ENCODE measurements around the gene CDCA7. TPM values are rescaled to one million over a fixed set of nuclear protein-coding genes. Genes with fewer than 3 reads are reported as not detected.
"Not testable (repeated sequence)": the region's sequence is repeated elsewhere in the genome, so short reads cannot be mapped to it uniquely, and the experiment has no call there.

Gene CDCA7
- total and polyA plus RNA-seq, 8 donors, result 0.19 to 2.5 (median 0.56) TPM

- intact Hi-C loops (cut with DNase I), result no loop called here
- no peak for ATAC-seq
- H3K27ac ChIP-seq, result no peak overlapping the region
- no peaks in the 10 kb centered on the region for H3K36me3 ChIP-seq
- TF ChIP-seq CTCF (IDR thresholded peaks at IDR 0.05), result no peak
- no peaks in the 10 kb centered on the region for H3K27me3 ChIP-seq
- H3K9me3 ChIP-seq, result no peaks in the 10 kb centered on the region
- H3K4me3 ChIP-seq, result no peak overlapping the region
- WGBS, 2 donors, result 92% methylated on average over 6 of the region's 6 CpGs
- DNase-seq, result no peak
- no peaks in the 10 kb centered on the region for H3K4me1 ChIP-seq
- no peak for FAIRE-seq
Measured at GRCh38 chr2:173323371-173323770, 31.3 kb upstream of the CDCA7 start.

- no peaks in the 10 kb centered on the region for H3K27me3 ChIP-seq
- no peaks in the 10 kb centered on the region for H3K4me1 ChIP-seq
- no peak for FAIRE-seq
- no peak for DNase-seq
- no peak for TF ChIP-seq CTCF (IDR thresholded peaks at IDR 0.05)
- WGBS, 2 donors, result 69 to 83% methylated on average over 1 of the region's 1 CpG
- no peaks in the 10 kb centered on the region for H3K9me3 ChIP-seq
- intact Hi-C loops (cut with DNase I), result no loop called here
- H3K36me3 ChIP-seq, result no peaks in the 10 kb centered on the region
- no peak for ATAC-seq
- H3K27ac ChIP-seq, result no peak overlapping the region
- no peak overlapping the region for H3K4me3 ChIP-seq
Measured at GRCh38 chr2:173326806-173327205, 27.9 kb upstream of the CDCA7 start.

DNA sequence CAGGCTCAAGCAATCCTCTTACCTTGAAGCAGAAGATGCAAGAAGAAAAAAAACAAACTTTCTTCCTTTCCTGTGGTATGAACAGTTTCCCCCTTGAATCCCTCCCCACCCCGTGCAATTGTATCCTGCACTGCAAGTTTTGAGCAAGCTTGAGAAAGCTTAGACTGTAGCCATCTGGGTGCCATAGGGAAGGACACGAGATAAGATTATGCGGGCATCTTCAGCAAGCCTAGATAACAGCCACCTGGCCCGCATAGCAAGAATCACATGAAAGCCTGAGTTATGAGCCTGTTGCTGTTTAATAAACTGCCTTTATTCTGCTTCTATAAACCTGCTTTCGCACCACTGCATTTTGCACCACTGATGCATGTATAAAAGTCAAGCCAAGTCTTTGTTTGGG is 27.3 kb upstream of the CDCA7 start:
- TF ChIP-seq CTCF (IDR thresholded peaks at IDR 0.05), result no peak
- no peaks in the 10 kb centered on the region for H3K9me3 ChIP-seq
- H3K27me3 ChIP-seq, result no peaks in the 10 kb centered on the region
- H3K4me3 ChIP-seq, result no peak overlapping the region
- no peak for DNase-seq
- H3K27ac ChIP-seq, result no peak overlapping the region
- intact Hi-C loops (cut with DNase I), result no loop called here
- H3K36me3 ChIP-seq, result no peaks in the 10 kb centered on the region
- ATAC-seq, result no peak
- no peaks in the 10 kb centered on the region for H3K4me1 ChIP-seq
- no peak for FAIRE-seq
- WGBS, 2 donors, result 31 to 40% methylated on average over 5 of the region's 5 CpGs

DNA sequence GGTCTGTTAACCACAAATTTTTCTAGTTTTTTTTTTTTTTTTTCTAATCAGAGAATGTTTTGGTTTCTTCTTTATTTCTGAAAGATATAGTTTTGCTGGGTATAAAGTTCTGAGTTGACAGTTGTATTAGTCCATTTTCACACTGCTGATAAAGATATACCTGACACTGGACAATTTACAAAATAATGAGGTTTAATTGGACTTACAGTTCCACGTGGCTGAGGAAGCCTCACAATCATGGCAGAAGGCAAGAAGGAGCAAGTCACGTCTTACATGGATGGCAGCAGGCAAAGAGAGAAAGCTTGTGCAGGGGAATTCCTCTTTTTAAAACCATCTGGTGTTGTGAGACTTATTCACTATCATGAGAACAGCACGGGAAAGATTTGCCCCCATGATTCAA is 21.7 kb upstream of the CDCA7 start:
- WGBS, 2 donors, result 57 to 77% methylated on average over 3 of the region's 3 CpGs
- H3K4me1 ChIP-seq; H3K9me3 ChIP-seq; H3K36me3 ChIP-seq; H3K27ac ChIP-seq; intact Hi-C loops (cut with DNase I); DNase-seq; FAIRE-seq; ATAC-seq; H3K27me3 ChIP-seq; H3K4me3 ChIP-seq: not testable (repeated sequence)

DNA sequence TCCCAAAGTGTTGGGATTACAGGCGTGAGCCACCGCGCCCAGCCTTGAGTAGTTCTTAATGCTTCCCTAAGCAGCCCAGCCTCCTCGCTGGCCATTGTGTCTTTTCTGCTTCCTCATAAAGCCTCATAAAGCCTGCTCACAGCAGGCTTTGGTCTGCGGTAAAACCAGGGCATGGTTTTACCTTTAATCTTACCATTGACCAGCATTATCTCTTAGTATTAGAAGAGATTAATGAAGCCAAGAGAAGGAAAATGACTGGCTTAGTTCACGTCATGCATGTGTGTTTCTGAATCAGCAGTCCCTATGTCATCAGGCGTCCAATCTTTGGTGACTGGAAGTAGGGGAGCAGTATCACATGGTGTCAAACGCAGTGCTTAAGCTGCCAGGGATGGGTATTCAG is 14.9 kb upstream of the CDCA7 start:
- TF ChIP-seq CTCF (IDR thresholded peaks at IDR 0.05), result no peak
- Histone ChIP-seq H3K4me3 (no peak overlapping the region), H3K27me3 (no peaks in the 10 kb centered on the region), H3K4me1 (no peaks in the 10 kb centered on the region), H3K27ac (no peak overlapping the region), H3K9me3 (no peaks in the 10 kb centered on the region), H3K36me3 (no peaks in the 10 kb centered on the region)
- no peak for ATAC-seq
- no peak for DNase-seq
- intact Hi-C loops (cut with DNase I), result no loop called here
- 94 to 96% methylated on average over 8 of the region's 8 CpGs for WGBS, 2 donors
- no peak for FAIRE-seq

- H3K27me3 ChIP-seq, result no peaks in the 10 kb centered on the region
- H3K27ac ChIP-seq, result no peak overlapping the region
- FAIRE-seq, result no peak
- no peak overlapping the region for H3K4me3 ChIP-seq
- H3K36me3 ChIP-seq, result no peaks in the 10 kb centered on the region
- no peak for DNase-seq
- peaks cover 4 to 9% (median 8%) of the 10 kb centered on the region in 3 donors for H3K4me1 ChIP-seq
- WGBS, 2 donors, result 82 to 92% methylated on average over 2 of the region's 2 CpGs
- no peak for TF ChIP-seq CTCF (IDR thresholded peaks at IDR 0.05)
- intact Hi-C loops (cut with DNase I), result no loop called here
- H3K9me3 ChIP-seq, result no peaks in the 10 kb centered on the region
- ATAC-seq, result no peak
Measured at GRCh38 chr2:173343921-173344320, 10.8 kb upstream of the CDCA7 start.
